ENCODE data around the gene ROR1.

The ROR1 gene

GRCh38 chr1:63982201-63982600, 208.4 kb downstream of the ROR1 start:
- DNase-seq, result no peak

- no peak for DNase-seq
These were observed 209.8 kb downstream of the ROR1 start for GRCh38 chr1:63983391-63984256.

- DNase-seq, result no peak
These were observed 210.6 kb downstream of the ROR1 start for GRCh38 chr1:63984257-63984929.

GRCh38 chr1:63984930-63985290, 211.1 kb downstream of the ROR1 start:
- DNase-seq, result no peak

- no peak for DNase-seq
These were observed 213.3 kb downstream of the ROR1 start for GRCh38 chr1:63987014-63987627.

GRCh38 chr1:63987628-63988024, 213.8 kb downstream of the ROR1 start:
- no peak for DNase-seq

GRCh38 chr1:63988941-63989340, 215.1 kb downstream of the ROR1 start:
- DNase-seq, result no peak

GRCh38 chr1:63991685-63992084, 217.9 kb downstream of the ROR1 start:
- no peak for DNase-seq

- no peak for DNase-seq
These were observed 226.2 kb downstream of the ROR1 start for GRCh38 chr1:64000021-64000420.

GRCh38 chr1:64001038-64001437, 227.2 kb downstream of the ROR1 start:
- no peak for DNase-seq

GRCh38 chr1:64004451-64005025, 230.7 kb downstream of the ROR1 start:
- DNase-seq, result no peak

GRCh38 chr1:64005801-64006200, 232.0 kb downstream of the ROR1 start:
- DNase-seq, result no peak

- no peak for DNase-seq
These were observed 232.6 kb downstream of the ROR1 start for GRCh38 chr1:64006276-64007051.

- no peak for DNase-seq
These were observed 236.5 kb downstream of the ROR1 start for GRCh38 chr1:64010316-64010715.

GRCh38 chr1:64013395-64013794, 239.6 kb downstream of the ROR1 start:
- DNase-seq, result no peak

- no peak for DNase-seq
These were observed 246.0 kb downstream of the ROR1 start for GRCh38 chr1:64019818-64020217.

GRCh38 chr1:64021066-64021465, 247.2 kb downstream of the ROR1 start:
- no peak for DNase-seq

GRCh38 chr1:64025051-64025450, 251.2 kb downstream of the ROR1 start:
- DNase-seq, result no peak

GRCh38 chr1:64029037-64029436, 255.2 kb downstream of the ROR1 start:
- no peak for DNase-seq

- DNase-seq, result no peak
These were observed 256.6 kb downstream of the ROR1 start for GRCh38 chr1:64030411-64030810.

GRCh38 chr1:64031236-64031635, 257.4 kb downstream of the ROR1 start:
- no peak for DNase-seq

- DNase-seq, result no peak
These were observed 259.9 kb downstream of the ROR1 start for GRCh38 chr1:64033667-64034220.

- DNase-seq, result no peak
These were observed 262.7 kb downstream of the ROR1 start for GRCh38 chr1:64036549-64036948.
